Mesodermal cell (in vitro differentiated cells): ENCODE data around the gene MCUB.

ENCODE experiments used
- H3K27ac ChIP-seq: 2 replicates; pipeline ENCODE4 v1.7.0; 2013; ENCODE audit warnings: mild to moderate bottlenecking, low read depth, low read length, moderate library complexity; ENCODE audit not compliant: severe bottlenecking
- H3K36me3 ChIP-seq: 2 replicates; pipeline ENCODE4 v1.7.1; 2013; ENCODE audit warnings: mild to moderate bottlenecking, low read length, moderate library complexity; ENCODE audit not compliant: control insufficient read depth, insufficient read depth
- H3K4me1 ChIP-seq: one replicate; pipeline ENCODE4 v1.7.1; 2013; ENCODE audit warnings: mild to moderate bottlenecking, low read length; ENCODE audit not compliant: insufficient read depth, control insufficient read depth, poor library complexity, severe bottlenecking
- H3K4me3 ChIP-seq: 2 replicates; pipeline ENCODE4 v1.7.0; 2013; ENCODE audit warnings: low read length, control low read depth, mild to moderate bottlenecking; ENCODE audit not compliant: insufficient read depth, poor library complexity, severe bottlenecking; ENCODE audit errors: extremely low read depth
- H3K9me3 ChIP-seq: 2 replicates; pipeline ENCODE4 v1.7.1; 2013; ENCODE audit warnings: mild to moderate bottlenecking, low read length, moderate library complexity; ENCODE audit not compliant: control insufficient read depth
- WGBS, 2 experiments: methylation state at CpG; one replicate each; pipeline ENCODE4 v1.1.5; 2013; ENCODE audit warnings: missing lambda C conversion rate in 2 of 2; ENCODE audit not compliant: insufficient coverage in 2 of 2; 5-methylcytosine and 5-hydroxymethylcytosine counted together

Gene MCUB

DNA sequence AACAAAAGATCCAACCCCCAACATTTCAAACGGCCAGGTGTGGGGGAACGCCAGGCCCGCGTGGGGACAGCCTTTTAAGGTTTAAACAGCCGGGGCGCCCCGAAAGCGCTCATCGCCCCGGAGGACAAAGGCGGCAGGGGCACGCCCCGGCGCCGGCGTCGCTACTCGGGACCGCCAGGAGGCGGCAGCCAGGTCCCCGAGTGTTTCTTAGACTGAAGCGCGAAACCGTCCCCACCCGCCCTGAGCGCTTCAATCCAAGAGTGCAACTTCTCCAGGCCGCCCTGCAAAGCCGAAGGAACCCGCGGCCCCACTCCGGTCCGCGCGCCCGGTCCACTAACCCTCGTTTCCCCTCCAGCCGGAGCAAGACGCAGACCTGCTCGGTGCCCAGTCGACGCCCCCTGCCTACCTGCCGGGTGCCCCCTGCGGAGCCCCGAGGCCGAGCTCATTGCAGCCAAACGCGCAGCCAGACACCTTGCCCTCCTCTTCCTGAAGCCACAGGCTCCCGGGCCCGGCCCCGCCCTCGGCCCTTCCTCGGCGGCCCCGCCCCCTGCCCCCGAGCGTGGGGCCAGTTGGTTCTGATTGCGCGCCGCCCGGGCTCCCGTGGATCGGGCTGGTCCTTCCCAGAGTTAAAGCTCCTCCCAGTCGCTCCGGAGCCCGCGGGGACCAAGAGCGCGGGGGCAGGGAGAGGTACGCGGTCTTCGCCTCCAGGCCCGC, 143.1 kb downstream of the MCUB start, which contains the start of gene CASP6:
CASP6 (minus strand) TSS at position 496 of the 714 bp plus-strand sequence; CDS start at position 446, 50 bp downstream.
- no peaks in the 10 kb centered on the region for H3K9me3 ChIP-seq
- H3K4me3 ChIP-seq: peak within 1 kb of the TSS; percentile 71
- 0 to 1% methylated on average over 49 to 59 of the region's 72 CpGs for WGBS, 2 experiments
- no peaks in the 10 kb centered on the region for H3K4me1 ChIP-seq
- peaks cover 21% of the 10 kb centered on the region for H3K36me3 ChIP-seq
- peak within 1 kb of the TSS; percentile 78 for H3K27ac ChIP-seq

- Histone ChIP-seq H3K36me3 (peaks cover 20% of the 10 kb centered on the region), H3K4me1 (no peaks in the 10 kb centered on the region), H3K27ac (no peak overlapping the region), H3K9me3 (no peaks in the 10 kb centered on the region), H3K4me3 (peak overlapping the region; percentile 71)
- 5 to 10% methylated on average over 5 of the region's 11 CpGs for WGBS, 2 experiments
These were observed 143.8 kb downstream of the MCUB start for GRCh38 chr4:109703664-109704361.

DNA sequence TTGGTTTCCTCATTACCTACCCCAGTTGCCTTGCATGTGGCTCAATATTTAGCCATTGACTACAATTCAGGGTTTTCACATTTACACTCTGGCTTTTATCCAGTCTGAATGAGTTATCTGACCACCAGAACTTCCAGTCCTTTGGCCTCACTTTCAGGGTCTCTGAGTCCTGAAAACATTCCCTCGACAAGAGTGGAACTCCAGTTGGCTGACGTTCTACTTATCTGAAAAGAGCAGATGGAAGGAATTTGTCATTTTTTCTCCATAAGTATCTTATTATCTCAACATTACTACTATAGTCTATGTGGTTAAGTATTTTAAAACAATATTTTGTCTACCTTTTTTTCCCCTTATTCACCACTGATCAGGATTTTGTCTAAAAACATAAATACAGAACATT, 148.4 kb downstream of the MCUB start:
- Histone ChIP-seq H3K4me1 (no peaks in the 10 kb centered on the region), H3K9me3 (no peaks in the 10 kb centered on the region), H3K27ac (no peak overlapping the region), H3K4me3 (no peak overlapping the region), H3K36me3 (peaks cover 4% of the 10 kb centered on the region)
- no CpG with 5 or more reads among the region's 2 CpGs for WGBS, 2 experiments

DNA sequence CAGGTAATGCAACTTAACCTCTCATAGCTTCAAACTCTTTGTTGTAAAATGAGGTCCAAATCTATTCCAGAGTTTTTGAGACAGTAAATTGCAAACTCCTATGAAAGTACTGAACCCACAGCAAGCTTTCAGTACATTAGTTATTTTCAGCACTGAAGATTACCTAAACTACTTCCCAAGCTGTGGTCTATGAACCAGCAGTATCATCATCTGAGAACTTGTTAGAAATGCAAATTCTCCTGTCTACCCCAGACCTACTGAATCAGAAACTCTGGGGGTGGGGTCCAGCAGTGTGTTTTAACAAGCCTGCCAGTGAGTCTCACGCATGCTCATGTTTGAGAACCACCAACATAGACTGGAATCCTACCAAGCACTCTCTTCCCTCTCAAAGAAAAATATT, 148.9 kb downstream of the MCUB start:
- no peaks in the 10 kb centered on the region for H3K4me1 ChIP-seq
- 100% methylated on average over 1 of the region's 1 CpG for WGBS, 2 experiments

DNA sequence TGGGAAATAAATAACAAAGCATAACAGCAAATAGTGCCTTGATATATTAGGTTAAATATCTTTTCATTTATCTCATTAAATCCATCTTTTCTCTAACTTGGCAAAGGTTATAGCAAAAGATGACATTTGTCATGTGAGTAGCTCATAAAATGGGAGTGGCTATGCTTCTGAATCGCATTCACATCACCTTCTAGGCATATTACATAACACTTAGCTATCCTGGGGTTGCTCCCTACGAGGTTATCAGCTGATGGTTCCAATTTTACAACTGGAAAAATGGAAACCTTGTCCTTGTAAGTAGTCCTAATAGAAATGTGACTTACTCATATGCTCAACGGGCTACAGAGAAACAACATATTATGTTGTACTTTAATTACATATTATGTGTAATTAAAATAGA, 153.5 kb downstream of the MCUB start:
- no peak overlapping the region for H3K27ac ChIP-seq
- WGBS, 2 experiments: 100% methylated on average over 1 of the region's 3 CpGs; no CpG with 5 or more reads in 1 of the 2 experiments
- no peak overlapping the region for H3K4me3 ChIP-seq
- H3K4me1 ChIP-seq: no peaks in the 10 kb centered on the region
- H3K36me3 ChIP-seq: peaks cover 16% of the 10 kb centered on the region
- H3K9me3 ChIP-seq: no peaks in the 10 kb centered on the region

More for the DNA sequence above, 148.9 kb downstream of the MCUB start:
- Histone ChIP-seq H3K27ac (no peak overlapping the region), H3K4me3 (no peak overlapping the region), H3K9me3 (no peaks in the 10 kb centered on the region), H3K36me3 (peaks cover 5% of the 10 kb centered on the region)

DNA sequence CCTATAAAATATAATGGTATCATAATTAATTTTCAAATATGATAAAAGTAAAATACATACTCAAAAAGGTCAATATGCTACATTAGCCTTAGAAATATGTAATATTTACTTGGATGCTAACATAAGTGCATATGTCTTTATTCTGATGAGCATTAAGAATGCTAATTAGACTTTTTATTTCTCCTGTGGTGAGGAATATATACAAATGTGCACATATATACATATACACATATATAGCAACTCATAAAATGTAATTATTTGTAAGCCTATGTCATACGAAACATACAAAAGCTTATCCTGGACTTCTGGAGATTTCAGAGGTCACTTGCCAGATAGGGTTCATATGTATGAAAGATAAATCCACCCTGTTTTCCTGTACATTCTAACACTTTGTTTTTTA, 158.7 kb downstream of the MCUB start:
- no CpG with 5 or more reads among the region's 1 CpG for WGBS, 2 experiments
- Histone ChIP-seq H3K4me1 (no peaks in the 10 kb centered on the region), H3K4me3 (no peak overlapping the region), H3K27ac (no peak overlapping the region), H3K36me3 (peaks cover 12% of the 10 kb centered on the region), H3K9me3 (peaks cover 12% of the 10 kb centered on the region)

DNA sequence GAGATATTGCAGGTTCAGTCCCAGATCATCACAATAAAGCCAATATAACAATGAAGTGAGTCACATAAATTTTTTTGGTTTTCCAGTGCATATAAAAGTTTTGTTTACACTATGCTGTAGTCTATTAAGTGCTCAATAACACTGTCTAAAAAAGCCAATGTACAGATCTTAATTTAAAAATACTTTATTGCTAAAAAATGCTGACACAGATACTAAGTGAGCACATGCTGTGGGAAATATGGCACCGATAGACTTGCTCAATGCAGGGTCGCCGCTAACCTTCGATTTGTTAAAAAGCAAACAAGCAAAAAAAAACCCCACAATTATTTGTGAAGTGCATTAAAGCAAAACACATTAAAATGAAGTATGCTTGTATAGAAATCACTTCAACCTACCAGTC, 159.6 kb downstream of the MCUB start:
- WGBS, 2 experiments: no CpG with 5 or more reads among the region's 4 CpGs

GRCh38 chr4:109721033-109721432, 161.0 kb downstream of the MCUB start:
- Histone ChIP-seq H3K4me1 (no peaks in the 10 kb centered on the region), H3K9me3 (peaks cover 12% of the 10 kb centered on the region), H3K27ac (no peak overlapping the region), H3K4me3 (no peak overlapping the region), H3K36me3 (peaks cover 8% of the 10 kb centered on the region)
- WGBS, 2 experiments: 85 to 100% methylated on average over 3 to 5 of the region's 7 CpGs

More for the DNA sequence above, 159.6 kb downstream of the MCUB start:
- H3K27ac ChIP-seq: no peak overlapping the region
- H3K4me3 ChIP-seq: no peak overlapping the region
- peaks cover 8% of the 10 kb centered on the region for H3K36me3 ChIP-seq
- H3K4me1 ChIP-seq: no peaks in the 10 kb centered on the region
- peaks cover 12% of the 10 kb centered on the region for H3K9me3 ChIP-seq

DNA sequence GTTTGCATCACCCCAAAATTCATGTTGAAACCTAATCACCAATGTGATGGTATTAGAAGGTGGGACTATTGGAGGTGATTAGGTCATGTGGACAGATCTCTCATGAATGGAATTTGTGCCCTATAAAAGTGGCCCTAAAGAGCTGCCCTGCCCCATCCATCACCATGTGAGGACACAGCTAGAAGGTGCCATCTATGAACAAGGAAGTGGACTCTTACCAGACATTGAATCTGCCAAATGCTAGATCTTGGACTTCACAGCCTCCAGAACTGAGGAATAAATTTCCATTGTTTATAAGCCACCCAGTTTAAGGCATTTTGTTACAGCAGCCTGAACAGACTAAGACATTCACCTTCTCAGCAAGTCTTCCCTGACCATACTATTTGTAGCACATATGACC, 162.3 kb downstream of the MCUB start:
- Histone ChIP-seq H3K4me1 (no peaks in the 10 kb centered on the region), H3K9me3 (peaks cover 12% of the 10 kb centered on the region), H3K27ac (no peak overlapping the region), H3K4me3 (no peak overlapping the region), H3K36me3 (no peaks in the 10 kb centered on the region)

- no peaks in the 10 kb centered on the region for H3K4me1 ChIP-seq
- WGBS, 2 experiments: 100% methylated on average over 1 to 2 of the region's 2 CpGs
These were observed 163.1 kb downstream of the MCUB start for GRCh38 chr4:109723110-109723509.

GRCh38 chr4:109728385-109728784, 168.3 kb downstream of the MCUB start:
- H3K36me3 ChIP-seq: no peaks in the 10 kb centered on the region
- H3K9me3 ChIP-seq: no peaks in the 10 kb centered on the region
- WGBS, 2 experiments: 86 to 93% methylated on average over 5 of the region's 6 CpGs
- no peak overlapping the region for H3K4me3 ChIP-seq
- no peak overlapping the region for H3K27ac ChIP-seq
- no peaks in the 10 kb centered on the region for H3K4me1 ChIP-seq

More at GRCh38 chr4:109723110-109723509, 163.1 kb downstream of the MCUB start:
- Histone ChIP-seq H3K4me3 (no peak overlapping the region), H3K36me3 (no peaks in the 10 kb centered on the region), H3K27ac (no peak overlapping the region), H3K9me3 (peaks cover 12% of the 10 kb centered on the region)
